SK-N-SH treated with all-trans-retinoic acid at 6 μM for 48 hours (cell line): Measurements from ENCODE around the gene TPST1.

Source experiments
- ATAC-seq: fragments of 200-7000 bp; cut with Tn5 transposase; 3 replicates; pipeline ENCODE4 v1.9.1; 2020; ENCODE audit warnings: mild to moderate bottlenecking, moderate library complexity
- ARNTL ChIP-seq: fragments of 450-650 bp; formaldehyde crosslinking; IDR thresholded peaks from 2 replicates; pipeline ENCODE4 v1.5.0; 2020; ENCODE audit warnings: low read depth, mild to moderate bottlenecking, moderate library complexity, borderline replicate concordance
- BACH2 ChIP-seq: fragments of 250-450 bp; sonication (Bioruptor Pico); IDR thresholded peaks from 2 replicates; pipeline ENCODE4 v1.9.0; 2021; ENCODE audit warnings: mild to moderate bottlenecking, borderline replicate concordance
- CSDC2 ChIP-seq: fragments of 250-450 bp; sonication (Bioruptor Pico); IDR thresholded peaks from 2 replicates; pipeline ENCODE4 v1.5.0; 2020; ENCODE audit warnings: mild to moderate bottlenecking, moderate library complexity
- CSRNP3 ChIP-seq: fragments of 250-450 bp; sonication (Bioruptor Pico); IDR thresholded peaks from 2 replicates; pipeline ENCODE4 v1.5.1; 2021; ENCODE audit warnings: mild to moderate bottlenecking, moderate library complexity
- ESRRG ChIP-seq: fragments of 250-450 bp; sonication (Bioruptor Pico); IDR thresholded peaks from 2 replicates; pipeline ENCODE4 v1.6.1; 2021; ENCODE audit warnings: mild to moderate bottlenecking
- GLIS3 ChIP-seq: fragments of 250-450 bp; sonication (Bioruptor Pico); IDR thresholded peaks from 2 replicates; pipeline ENCODE4 v1.5.0; 2020; ENCODE audit warnings: mild to moderate bottlenecking, moderate library complexity
- ISL1 ChIP-seq: fragments of 250-450 bp; sonication (Bioruptor Pico); IDR thresholded peaks from 2 replicates; pipeline ENCODE4 v2.1.2; 2022; ENCODE audit warnings: mild to moderate bottlenecking, moderate library complexity
- OSR1 ChIP-seq: fragments of 250-450 bp; sonication (Bioruptor Pico); IDR thresholded peaks from 2 replicates; pipeline ENCODE4 v1.8.0; 2022; ENCODE audit warnings: moderate library complexity, mild to moderate bottlenecking, inconsistent platforms
- PATZ1 ChIP-seq: fragments of 250-450 bp; sonication (Bioruptor Pico); IDR thresholded peaks from 2 replicates; pipeline ENCODE4 v1.8.0; 2020; ENCODE audit warnings: mild to moderate bottlenecking, moderate library complexity, borderline replicate concordance
- POU6F1 ChIP-seq: fragments of 250-450 bp; sonication (Bioruptor Pico); IDR thresholded peaks from 2 replicates; pipeline ENCODE4 v1.8.0; 2021; ENCODE audit warnings: low read depth, mild to moderate bottlenecking, moderate library complexity, borderline replicate concordance
- PPARA ChIP-seq: fragments of 250-450 bp; sonication (Bioruptor Pico); IDR thresholded peaks from 2 replicates; pipeline ENCODE4 v1.5.0; 2020; ENCODE audit warnings: mild to moderate bottlenecking, borderline replicate concordance
- RARB ChIP-seq: fragments of 250-450 bp; sonication (Bioruptor Pico); IDR thresholded peaks from 2 replicates; pipeline ENCODE4 v1.8.0; 2021; ENCODE audit warnings: mild to moderate bottlenecking, moderate library complexity
- SNAI2 ChIP-seq: fragments of 250-450 bp; sonication (Bioruptor Pico); IDR thresholded peaks from 2 replicates; pipeline ENCODE4 v1.5.0; 2020; ENCODE audit warnings: mild to moderate bottlenecking, moderate library complexity
- TCF4 ChIP-seq: fragments of 250-450 bp; sonication (Bioruptor Pico); IDR thresholded peaks from 2 replicates; pipeline ENCODE4 v1.8.0; 2021; ENCODE audit warnings: mild to moderate bottlenecking, moderate library complexity, borderline replicate concordance
- TOX ChIP-seq: fragments of 250-450 bp; sonication (Bioruptor Pico); IDR thresholded peaks from 2 replicates; pipeline ENCODE4 v1.8.0; 2021; ENCODE audit warnings: mild to moderate bottlenecking, moderate library complexity, borderline replicate concordance
- TSHZ2 ChIP-seq: fragments of 250-450 bp; sonication (Bioruptor Pico); IDR thresholded peaks from 2 replicates; pipeline ENCODE4 v1.5.0; 2020; ENCODE audit warnings: mild to moderate bottlenecking, moderate library complexity
- ZC3H10 ChIP-seq: fragments of 250-450 bp; sonication (Bioruptor Pico); IDR thresholded peaks from 2 replicates; pipeline ENCODE4 v1.5.1; 2021; ENCODE audit warnings: mild to moderate bottlenecking, moderate library complexity
- ZFP3 ChIP-seq: fragments of 250-450 bp; sonication (Bioruptor Pico); IDR thresholded peaks from 2 replicates; pipeline ENCODE4 v1.5.0; 2020; ENCODE audit warnings: mild to moderate bottlenecking, moderate library complexity
- ZFP30 ChIP-seq: fragments of 450-650 bp; formaldehyde crosslinking; IDR thresholded peaks from 2 replicates; pipeline ENCODE4 v1.5.0; 2022; ENCODE audit warnings: mild to moderate bottlenecking, moderate library complexity
- ZNF565 ChIP-seq: fragments of 450-650 bp; formaldehyde crosslinking; conservative IDR thresholded peaks from 2 replicates; pipeline ENCODE4 v1.5.0; 2020; ENCODE audit warnings: low read depth, mild to moderate bottlenecking, moderate library complexity
- ZNF70 ChIP-seq: fragments of 450-650 bp; formaldehyde crosslinking; IDR thresholded peaks from 2 replicates; pipeline ENCODE4 v1.5.0; 2020; ENCODE audit warnings: mild to moderate bottlenecking, moderate library complexity
- ZNF8 ChIP-seq: fragments of 450-650 bp; formaldehyde crosslinking; IDR thresholded peaks from 2 replicates; pipeline ENCODE4 v1.5.0; 2020; ENCODE audit warnings: mild to moderate bottlenecking, moderate library complexity

TPST1 gene

GRCh38 chr7:66348959-66349358 is 143.8 kb downstream of the TPST1 start (continued):
- TF ChIP-seq POU6F1 (no peak), PPARA (CRISPR knock-in tag) (no peak), ZC3H10 (CRISPR knock-in tag) (no peak), ESRRG (CRISPR knock-in tag) (no peak), GLIS3 (no peak), RARB (no peak), ZNF565 (CRISPR knock-in tag) (no peak)

- ATAC-seq: peak; percentile 72
- TF ChIP-seq RARB: no peak
- no peak for TF ChIP-seq BACH2 (CRISPR knock-in tag)
- no peak for TF ChIP-seq TCF4
- TF ChIP-seq GLIS3: no peak
- TF ChIP-seq ZFP30 (CRISPR knock-in tag): no peak
- TF ChIP-seq PATZ1: no peak
- no peak for TF ChIP-seq CSRNP3 (CRISPR knock-in tag)
These were observed 146.9 kb downstream of the TPST1 start for GRCh38 chr7:66352071-66352470.

- no peak for ATAC-seq
- TF ChIP-seq ZNF8 (CRISPR knock-in tag) (no peak), PPARA (CRISPR knock-in tag) (no peak), CSDC2 (CRISPR knock-in tag) (no peak), ISL1 (CRISPR knock-in tag) (no peak), TOX (no peak), ZFP30 (CRISPR knock-in tag) (no peak), CSRNP3 (CRISPR knock-in tag) (no peak), GLIS3 (no peak)
These were observed 148.4 kb downstream of the TPST1 start for GRCh38 chr7:66353547-66353946.

- no peak for TF ChIP-seq TCF4
- no peak for TF ChIP-seq ZNF8 (CRISPR knock-in tag)
- no peak for TF ChIP-seq ESRRG (CRISPR knock-in tag)
- no peak for TF ChIP-seq POU6F1
- TF ChIP-seq PPARA (CRISPR knock-in tag): no peak
- TF ChIP-seq CSRNP3 (CRISPR knock-in tag): no peak
- no peak for TF ChIP-seq ZNF70 (CRISPR knock-in tag)
- no peak for TF ChIP-seq TOX
- no peak for TF ChIP-seq ZNF565 (CRISPR knock-in tag)
- TF ChIP-seq BACH2 (CRISPR knock-in tag): no peak
- no peak for TF ChIP-seq ARNTL (CRISPR knock-in tag)
- no peak for TF ChIP-seq TSHZ2 (CRISPR knock-in tag)
- TF ChIP-seq ISL1 (CRISPR knock-in tag): no peak
- TF ChIP-seq ZC3H10 (CRISPR knock-in tag): no peak
- no peak for TF ChIP-seq SNAI2 (CRISPR knock-in tag)
- TF ChIP-seq ZFP3: no peak
- no peak for TF ChIP-seq ZFP30 (CRISPR knock-in tag)
- no peak for TF ChIP-seq GLIS3
- no peak for TF ChIP-seq RARB
- no peak for TF ChIP-seq OSR1
- no peak for ATAC-seq
These were observed 150.6 kb downstream of the TPST1 start for GRCh38 chr7:66355756-66356155.
